HG03064 (cell line): Measurements from ENCODE around the gene ZNF195.
"Not testable (repeated sequence)": the region's sequence is repeated elsewhere in the genome, so short reads cannot be mapped to it uniquely, and the experiment has no call there.

Experiments
- ATAC-seq: cut with Tn5 transposase; IDR thresholded peaks from one replicate; pipeline ENCODE4 v1.9.1; 2021; ENCODE audit warnings: low read depth; ENCODE audit not compliant: unreplicated experiment

ZNF195 gene

DNA sequence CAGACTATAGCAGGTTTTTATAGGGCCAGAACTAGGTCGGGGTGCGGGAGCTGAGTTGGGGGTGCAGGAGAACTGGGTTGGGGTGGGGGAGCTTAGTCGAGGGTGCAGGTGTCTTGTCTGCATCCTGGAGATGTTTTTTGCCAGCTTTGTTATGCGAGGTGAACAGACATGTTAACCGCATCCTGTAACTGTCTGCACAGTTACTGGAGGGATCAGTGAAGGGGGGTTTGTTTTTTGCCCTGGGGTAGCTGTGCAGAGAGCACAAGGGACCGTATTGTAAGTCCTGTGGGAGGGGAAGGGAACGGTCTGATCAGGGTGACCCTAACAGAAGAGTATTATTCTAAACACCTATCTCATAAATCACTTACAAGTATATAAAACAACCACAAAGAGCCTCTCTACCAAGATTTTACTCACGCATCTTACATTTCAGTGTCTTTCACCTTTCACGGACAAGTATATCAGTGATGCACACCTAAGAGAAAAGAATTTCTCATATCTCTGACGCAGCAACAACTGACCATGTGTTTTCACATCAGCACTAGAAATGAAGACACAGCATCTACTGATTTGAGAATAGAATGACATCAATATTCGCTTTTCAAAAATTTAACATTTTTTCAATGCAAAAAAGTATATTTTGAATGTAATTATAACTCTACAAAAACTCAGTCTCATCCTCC is 20.8 kb downstream of the ZNF195 start:
- ATAC-seq = no peak

DNA sequence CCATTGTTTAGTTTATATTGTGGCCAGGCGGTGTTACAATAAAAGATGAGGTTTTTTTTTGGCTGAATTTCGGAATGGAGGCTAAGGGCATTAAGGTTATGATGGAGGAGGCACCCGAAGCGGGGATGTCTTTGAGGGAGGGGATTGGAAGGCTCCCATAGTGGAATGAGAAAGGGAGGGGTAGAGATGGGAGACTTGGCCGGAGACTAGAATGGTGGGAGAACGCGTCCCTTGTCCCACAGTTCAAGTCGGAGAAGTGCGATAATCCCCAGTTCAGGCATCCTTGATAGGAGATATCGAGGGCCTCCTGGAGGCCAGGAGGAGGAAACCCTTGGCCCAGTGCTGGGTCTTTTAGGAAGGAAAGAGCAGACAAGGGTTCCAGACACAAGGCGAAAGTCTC is 21.6 kb downstream of the ZNF195 start:
- ATAC-seq = no peak

DNA sequence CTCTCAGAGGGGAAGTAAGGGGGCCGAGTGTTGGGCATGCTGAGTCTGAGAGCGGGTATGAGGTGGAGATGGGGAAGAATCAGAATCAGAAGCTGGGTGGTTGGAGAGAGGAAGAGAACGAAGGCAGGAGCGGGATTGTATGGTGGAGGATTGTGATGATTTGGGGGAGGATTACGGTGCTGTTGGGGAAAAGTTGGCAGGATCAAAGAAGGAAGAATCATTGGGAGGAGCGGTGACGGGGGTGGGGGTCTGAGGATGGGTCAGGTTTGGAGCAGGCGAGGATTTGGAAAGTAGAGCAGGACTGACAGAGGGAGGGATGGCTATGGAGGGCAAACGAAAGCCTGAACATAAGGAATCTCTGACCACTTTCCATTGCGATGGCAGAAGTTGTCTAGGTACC is 22.1 kb downstream of the ZNF195 start:
- ATAC-seq = no peak

DNA sequence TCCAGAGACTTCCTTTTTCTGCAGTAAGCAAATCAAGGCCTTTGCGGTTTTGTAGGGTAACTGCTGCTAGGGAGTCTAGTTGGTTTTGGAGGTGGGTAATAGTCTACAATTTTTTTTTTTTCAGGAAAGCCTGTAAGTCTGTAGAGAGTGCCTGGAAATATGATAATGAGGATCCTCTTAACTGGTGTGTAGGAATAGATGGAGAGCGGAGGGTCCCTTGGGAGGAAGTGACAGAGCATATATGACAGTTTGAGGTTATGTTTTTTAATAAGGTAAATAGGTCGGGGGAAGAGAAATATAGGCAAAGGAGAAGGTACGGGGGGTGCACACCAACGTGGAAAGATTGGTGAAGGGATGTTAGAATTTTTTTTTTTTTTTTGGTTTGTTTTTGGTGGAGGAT is 25.9 kb downstream of the ZNF195 start:
- no peak for ATAC-seq

DNA sequence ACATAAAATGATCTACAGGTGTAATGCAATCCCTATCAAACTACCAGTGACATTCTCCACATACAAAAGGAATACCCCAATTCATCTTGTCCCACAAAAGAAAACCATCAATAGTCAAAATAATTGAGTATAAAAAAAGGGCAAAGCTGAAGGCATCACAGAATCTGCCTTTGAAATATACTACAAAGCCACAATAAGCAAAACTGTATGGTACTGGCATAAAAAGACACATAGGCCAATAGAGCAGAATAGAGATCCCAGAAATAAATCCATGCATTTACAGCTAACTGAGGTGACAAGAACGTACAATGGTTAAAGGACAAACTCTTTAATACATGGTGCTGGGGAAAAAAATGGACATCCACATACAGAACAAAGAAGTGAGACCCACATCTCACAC is 31.8 kb downstream of the ZNF195 start:
- ATAC-seq = no peak

DNA sequence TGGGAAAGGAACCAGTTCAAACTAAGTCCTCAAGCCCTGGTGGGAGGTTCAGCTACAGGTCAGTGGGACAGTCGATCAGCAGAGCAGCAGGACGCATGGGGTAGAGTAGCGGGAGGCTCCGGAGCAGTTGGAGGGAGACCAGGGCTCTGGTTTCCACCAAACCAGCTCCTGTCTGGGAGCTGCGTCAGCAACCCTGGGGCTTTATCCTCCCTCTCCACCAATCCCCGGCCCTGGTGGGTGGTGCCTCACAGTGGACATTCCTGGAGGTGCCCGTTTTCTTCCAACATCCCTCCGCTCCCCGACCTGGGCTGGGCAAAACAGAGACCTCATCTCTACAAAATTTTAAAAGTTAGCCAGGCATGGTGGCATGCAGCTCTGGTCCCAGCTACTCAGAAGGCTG is 32.4 kb downstream of the ZNF195 start:
- ATAC-seq = no peak

DNA sequence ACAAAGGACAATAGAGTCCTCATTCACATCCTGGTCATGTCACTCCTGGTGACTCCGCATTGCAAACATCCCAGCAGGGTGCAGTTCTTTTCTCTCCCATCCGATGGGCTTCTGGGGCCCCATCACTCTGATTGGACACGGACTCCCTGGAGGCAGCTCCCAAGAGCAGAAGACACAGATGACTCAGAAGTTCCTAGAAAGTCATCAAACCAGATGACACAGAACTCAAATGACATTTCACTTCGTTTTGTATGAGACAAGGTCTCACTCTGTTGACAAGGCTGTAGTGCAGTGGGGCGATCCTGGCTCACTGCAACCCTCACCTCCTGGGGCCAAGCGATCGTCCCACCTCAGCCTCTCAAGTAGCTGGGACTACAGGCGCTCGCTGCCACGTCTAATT is 33.2 kb downstream of the ZNF195 start:
- no peak for ATAC-seq

DNA sequence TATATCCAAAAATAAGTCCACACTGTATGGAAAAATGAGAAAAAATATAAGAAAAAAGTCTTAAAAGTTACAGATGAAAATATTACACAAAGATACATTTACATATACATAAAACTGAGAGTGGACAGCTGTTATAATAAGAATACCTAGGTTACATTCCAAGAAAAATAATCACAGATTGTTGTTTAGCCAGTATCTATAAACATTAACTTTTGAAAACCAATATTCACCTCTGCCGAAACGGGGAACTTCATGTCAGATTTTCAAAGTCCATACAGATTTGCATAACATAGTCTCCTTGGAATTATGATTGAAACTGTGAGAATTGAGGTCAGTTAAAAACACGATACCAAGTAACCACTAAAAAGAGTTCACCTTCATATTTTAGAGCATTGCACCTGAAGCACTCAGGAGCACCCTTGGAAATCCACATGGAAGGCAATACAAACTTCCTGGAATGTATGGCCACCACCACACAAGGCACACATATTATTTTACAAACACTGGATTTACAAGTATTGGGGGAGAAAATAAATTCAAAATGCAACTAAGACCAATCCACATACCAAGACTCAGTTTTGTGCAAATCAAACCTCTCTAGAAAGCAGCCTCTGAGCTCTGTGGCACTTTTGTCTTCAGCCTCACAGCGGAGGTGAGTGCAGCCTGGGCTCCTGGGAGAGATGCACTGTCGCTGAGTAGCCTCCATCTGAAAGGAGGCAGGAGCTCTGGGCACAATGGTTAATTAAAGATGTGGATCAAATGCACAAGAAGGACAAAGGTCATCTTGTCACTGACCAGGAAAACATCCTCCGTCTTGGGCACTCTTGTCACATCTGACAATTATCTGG is 34.4 kb downstream of the ZNF195 start:
- ATAC-seq = no peak

DNA sequence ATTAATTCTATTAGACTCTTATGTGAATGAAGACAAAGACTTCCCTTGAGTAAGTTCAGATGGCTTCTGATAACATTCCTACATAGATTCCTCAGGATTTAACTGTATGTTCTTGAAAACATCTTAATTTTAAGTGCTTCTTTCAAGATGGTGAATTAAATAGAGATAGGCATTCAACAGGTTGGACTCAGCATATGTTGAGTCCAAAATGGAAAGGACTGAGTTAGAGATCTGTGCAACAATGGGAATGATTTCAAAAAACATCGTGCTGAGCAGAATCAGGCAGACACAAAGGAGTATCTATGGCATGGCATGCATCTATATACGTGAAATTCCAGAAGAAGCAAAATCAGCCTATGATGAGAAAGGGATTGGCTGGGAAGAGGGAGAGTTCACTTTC is 36.2 kb downstream of the ZNF195 start:
- ATAC-seq = no peak

DNA sequence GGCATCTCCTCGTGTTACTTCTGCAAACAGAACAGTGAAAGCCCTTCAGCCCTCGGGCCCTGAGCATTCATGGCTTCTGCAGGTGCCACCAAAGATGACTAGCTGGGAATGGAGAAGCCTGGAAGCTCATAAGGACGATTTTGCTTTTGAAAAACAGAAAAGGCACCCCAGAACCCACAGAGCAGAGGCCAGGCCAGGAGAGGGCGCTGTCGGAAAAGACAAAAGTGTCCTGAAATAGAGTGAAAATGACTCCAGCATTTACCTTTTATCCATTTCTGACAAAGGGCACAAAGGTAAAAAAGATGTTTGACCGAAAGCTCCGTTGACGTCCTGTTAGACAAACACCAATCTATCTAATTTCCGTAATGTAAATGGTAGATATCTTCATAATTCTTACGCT is 37.6 kb downstream of the ZNF195 start:
- no peak for ATAC-seq

DNA sequence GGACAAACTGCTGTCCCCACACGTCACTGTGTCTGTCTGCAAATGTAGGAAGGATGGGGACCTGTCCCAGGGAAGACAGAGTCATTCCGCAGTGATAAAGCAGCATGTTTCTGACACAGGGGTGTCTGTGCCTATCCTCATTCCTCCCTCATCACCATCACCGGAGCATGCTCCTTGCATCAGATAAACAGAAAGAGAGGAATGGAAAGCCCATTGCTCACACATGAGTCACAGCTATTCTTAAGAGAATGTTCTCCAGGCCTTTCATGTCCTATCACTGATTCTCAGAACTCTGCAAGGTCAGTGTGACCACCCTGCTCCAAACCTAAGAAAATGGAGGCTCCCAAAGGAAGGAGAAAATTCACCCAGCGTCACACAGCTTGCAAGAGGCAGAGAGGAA is 38.9 kb downstream of the ZNF195 start:
- ATAC-seq = no peak

DNA sequence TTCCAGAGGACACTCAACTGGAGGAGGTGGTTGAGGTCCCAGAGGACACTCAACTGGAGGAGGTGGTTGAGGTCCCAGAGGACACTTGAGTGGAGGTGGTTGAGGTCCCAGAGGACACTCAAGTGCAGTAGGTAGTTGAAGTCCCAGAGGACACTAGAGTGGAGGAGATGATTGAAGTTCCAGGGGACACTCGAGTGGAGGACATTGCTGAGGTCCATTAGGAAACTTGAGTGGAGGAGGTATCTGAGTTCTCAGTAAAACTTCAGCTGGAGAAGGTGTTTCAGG is 39.7 kb downstream of the ZNF195 start:
- no peak for ATAC-seq

DNA sequence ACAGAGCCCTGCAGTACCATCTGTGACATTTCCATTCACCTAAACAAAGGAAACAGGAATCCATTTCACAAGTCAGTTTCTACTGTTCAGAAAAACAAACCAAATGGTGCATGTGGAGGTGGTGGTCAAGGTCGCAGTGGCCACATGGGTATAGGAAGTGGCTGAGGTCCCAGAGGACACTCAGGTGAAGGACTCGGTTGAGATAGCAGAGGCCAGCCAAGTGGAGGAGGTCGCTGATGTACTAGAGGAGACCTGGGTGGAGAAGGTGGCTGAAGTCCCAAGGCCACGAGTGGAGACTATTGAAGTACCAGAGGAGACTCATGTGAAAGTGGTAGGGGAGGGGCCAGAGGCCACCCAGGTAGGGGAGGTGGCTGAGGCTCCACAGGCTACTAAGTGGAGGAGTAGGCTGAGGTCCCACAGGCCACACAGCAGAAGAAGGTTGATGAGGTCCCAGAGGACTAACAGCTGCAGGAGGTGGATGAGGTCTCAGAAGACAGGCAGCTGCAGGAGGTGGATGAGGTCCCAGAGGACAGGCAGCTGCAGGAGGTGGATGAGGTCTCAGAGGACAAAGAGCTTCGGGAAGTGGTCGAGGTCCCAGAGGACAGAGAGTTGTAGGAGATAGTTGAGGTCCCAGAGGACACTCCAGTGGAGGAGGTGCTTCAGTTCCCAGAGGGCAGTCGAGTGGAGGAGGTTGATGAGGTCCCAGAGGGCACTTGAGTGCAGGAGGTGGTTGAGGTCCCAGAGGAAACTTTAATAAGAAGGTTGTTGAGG is 40.2 kb downstream of the ZNF195 start:
- no peak for ATAC-seq

DNA sequence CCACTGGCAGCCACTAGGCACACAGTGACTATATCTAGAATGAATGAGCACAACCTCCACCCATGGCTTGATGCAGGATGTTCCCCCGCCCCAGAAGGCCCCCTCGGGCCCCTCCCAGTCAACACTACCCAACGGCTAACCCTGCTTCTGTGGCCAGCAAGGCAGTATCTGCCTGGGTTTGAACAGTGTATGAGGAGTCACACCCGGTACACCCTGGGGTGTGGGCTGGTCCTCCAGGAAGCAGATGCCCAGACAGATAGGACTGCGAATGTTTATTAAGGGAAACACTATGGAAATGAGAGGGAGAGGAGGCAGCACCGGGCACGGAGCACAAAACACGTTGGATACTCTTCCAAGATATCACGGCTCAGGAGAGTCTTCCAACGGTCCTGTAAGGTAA is 42.5 kb downstream of the ZNF195 start:
- not testable (repeated sequence) for ATAC-seq

DNA sequence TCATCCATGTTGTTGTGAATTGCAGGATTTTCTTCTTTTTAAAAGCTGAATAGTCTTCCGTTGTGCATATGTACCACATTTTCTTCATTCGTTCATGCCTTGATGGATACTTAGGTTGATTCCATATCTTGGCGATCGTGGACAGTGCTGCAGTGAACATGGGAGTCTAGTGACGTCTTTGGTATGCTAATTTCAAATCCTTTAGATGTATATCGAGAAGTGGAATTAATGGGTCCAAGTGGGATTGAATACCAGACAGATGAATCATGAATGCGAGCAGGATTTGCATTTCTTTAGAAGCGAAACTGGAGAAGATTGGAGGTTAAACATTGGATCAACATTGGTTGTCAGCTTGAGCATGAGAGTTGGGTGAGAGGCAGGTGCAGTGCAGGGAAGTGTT is 45.8 kb downstream of the ZNF195 start:
- not testable (repeated sequence) for ATAC-seq

DNA sequence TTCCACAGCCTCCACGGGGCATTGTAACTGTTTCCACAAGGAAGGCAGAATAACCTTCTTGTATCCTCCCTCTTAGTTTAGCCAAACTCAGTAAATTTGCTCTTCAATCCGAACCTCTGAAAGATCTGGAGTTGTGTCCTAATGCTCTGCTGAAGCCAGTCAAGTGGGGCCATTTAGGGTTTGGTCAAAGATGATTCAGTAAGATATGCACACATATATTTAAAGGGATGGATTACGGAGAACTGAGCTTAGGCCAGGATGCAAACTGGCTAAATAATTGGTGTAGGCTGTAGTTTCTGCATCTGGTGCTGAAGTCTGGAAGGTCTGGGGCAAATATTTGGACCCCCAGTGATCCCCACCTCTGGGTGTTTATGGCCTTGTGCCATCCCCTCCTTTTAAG is 47.9 kb downstream of the ZNF195 start:
- not testable (repeated sequence) for ATAC-seq

DNA sequence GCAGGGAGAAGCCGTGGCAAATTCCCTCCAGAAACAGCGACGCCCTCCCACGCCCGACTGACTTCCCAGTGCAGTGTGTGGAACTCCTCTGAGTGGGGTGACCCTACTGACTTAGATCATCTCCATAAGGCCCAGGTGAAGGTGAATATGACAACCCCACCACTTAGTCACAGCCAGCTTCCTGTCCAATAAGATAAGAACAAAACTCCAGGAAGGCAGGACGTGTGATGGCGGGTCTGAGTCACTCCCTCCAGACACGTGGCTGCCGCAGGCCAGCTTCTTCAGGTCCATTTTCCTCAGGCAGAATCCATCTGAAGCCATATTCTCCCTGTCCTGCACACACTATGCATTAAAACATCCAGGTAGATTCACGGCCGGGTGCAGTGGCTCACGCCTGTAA is 48.9 kb downstream of the ZNF195 start:
- ATAC-seq = not testable (repeated sequence)

DNA sequence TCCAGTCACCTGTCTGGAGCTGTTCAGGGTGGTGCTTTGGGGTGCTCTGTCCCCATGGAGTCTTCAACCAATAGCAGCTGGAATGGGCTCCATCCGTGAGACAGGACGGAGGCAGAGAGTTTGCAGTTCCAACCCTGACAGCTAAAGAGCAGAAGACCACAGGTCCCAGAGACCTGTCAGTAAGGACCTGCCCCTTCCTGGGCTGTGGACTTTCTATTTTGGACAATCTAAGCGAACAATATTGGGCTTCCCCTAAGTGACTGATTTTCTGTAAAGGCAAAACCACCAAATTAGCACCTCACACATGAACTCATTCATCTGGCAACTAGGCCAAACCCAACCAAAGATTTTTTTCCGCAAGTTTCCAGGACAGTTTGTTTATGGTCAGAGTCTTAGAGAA is 50.4 kb downstream of the ZNF195 start:
- not testable (repeated sequence) for ATAC-seq

DNA sequence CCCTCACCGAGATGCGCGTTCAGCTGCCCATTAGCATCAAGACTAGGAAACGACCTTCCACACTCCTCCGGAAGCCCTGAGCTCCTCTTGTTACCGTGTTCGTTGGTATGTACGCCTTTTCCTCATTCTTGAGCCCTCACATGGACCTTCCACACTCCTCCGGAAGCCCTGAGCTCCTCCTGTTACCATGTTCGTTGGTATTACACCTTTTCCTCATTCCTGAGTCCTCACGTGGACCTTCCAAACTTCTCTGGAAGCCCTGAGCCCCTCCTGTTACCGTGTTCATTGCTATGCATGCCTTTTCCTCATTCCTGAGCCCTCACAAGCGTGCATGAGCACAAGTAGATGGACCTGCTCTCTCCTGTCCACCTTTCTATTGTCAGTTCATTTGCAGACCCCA is 52.5 kb downstream of the ZNF195 start:
- not testable (repeated sequence) for ATAC-seq

DNA sequence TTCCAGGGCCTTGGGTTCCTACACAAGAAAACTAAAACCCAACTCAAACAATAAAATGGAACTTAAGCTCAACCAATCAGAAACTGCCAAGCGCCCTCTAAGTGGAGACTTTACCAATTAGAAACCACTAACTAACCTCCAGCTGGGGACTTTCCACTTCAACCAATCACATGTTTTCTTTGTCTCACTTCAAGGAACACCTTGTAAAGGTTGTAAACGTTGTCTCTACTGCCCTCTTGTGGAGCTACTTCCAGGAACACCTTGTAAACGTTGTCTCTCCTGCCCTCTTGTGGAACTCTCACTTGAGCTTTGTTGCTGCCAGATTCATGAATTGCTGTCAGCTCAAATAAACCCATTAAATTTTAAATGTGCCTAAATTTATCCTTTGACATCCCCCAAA is 54.2 kb downstream of the ZNF195 start:
- not testable (repeated sequence) for ATAC-seq
